B cell (primary cell): ENCODE data around the gene TECPR2.

Experiments used
- EZH2 ChIP-seq: IDR thresholded peaks from 2 replicates; pipeline ENCODE4 v1.6.1; 2012; ENCODE audit warnings: borderline replicate concordance, low read depth, mild to moderate bottlenecking, moderate library complexity, low read length; ENCODE audit not compliant: insufficient read depth, poor library complexity, severe bottlenecking
- TF ChIP-seq, protein P1 (sequence below): fragments of 200-600 bp; IDR thresholded peaks from one replicate; pipeline ENCODE4 v1.8.0; 2022; ENCODE audit warnings: antibody characterized with exemption, mild to moderate bottlenecking

DNA sequence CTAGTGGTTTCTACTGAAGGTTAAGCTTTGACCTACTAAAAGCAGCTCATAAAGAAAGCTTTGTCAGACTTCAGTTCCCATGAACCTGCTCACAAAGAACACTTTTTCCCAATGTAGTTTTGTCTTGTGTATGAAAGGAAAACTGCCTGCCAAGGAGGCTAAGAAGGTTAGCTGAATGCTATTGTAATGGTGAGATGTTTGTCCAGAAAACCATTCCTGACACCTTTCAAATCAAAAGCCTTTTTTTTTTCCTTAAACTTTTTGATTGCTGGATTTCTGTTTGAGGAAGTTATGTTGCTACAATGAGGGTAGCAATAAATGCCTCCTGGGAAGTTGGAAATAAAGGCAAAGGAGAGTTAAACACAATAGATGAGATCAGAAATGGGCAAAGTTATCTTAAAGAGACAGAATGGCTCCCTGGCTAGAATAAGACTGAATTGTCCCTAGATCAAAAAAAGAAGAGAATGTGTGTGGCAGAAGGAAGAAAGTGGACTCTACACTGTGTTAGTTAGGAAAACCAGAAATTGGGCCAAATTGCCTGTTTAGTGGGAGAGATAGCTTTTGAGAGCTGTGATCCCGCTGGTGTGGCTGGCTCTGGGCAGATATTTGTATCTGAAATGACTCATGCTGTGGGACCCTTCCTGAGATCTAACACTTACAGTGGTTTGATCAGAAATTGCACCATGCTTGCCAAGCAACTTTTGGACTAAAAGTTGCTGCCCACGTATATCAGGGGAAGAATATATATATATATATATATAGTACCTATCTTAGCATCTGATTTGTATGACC lies 27.5 kb downstream of the TECPR2 start:
- TF ChIP-seq, protein P1, sequence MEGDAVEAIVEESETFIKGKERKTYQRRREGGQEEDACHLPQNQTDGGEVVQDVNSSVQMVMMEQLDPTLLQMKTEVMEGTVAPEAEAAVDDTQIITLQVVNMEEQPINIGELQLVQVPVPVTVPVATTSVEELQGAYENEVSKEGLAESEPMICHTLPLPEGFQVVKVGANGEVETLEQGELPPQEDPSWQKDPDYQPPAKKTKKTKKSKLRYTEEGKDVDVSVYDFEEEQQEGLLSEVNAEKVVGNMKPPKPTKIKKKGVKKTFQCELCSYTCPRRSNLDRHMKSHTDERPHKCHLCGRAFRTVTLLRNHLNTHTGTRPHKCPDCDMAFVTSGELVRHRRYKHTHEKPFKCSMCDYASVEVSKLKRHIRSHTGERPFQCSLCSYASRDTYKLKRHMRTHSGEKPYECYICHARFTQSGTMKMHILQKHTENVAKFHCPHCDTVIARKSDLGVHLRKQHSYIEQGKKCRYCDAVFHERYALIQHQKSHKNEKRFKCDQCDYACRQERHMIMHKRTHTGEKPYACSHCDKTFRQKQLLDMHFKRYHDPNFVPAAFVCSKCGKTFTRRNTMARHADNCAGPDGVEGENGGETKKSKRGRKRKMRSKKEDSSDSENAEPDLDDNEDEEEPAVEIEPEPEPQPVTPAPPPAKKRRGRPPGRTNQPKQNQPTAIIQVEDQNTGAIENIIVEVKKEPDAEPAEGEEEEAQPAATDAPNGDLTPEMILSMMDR = no peak
- TF ChIP-seq EZH2 = no peak
